ENCODE results near the gene LAPTM4A. TPM values are rescaled to one million over a fixed set of nuclear protein-coding genes. Genes with fewer than 3 reads are reported as not detected.
A peak's percentile ranks its signal among the peaks of the same experiment; 100 is the strongest.

LAPTM4A gene
- total RNA-seq, 3 donors from 2014 or later = 199 to 349 (median 264) TPM

- H3K4me3 ChIP-seq = no peak overlapping the region
- TF ChIP-seq CTCF (IDR thresholded peaks at IDR 0.05) = no peak
- TF ChIP-seq POLR2A (IDR thresholded peaks at IDR 0.05) = no peak
- TF ChIP-seq POLR2AphosphoS5 (IDR thresholded peaks at IDR 0.05) = no peak
- H3K9me3 ChIP-seq = no peaks in the 10 kb centered on the region
- intact Hi-C loops (cut with DNase I; ENCODE audit: low total_unique reads) = no loop called here
- no peaks in the 10 kb centered on the region for H3K36me3 ChIP-seq
- H3K27ac ChIP-seq = no peak overlapping the region
- no peaks in the 10 kb centered on the region for H3K27me3 ChIP-seq
- DNase-seq (ENCODE audit: low spot score in 2 of 2) = no peak
- H3K4me1 ChIP-seq = no peaks in the 10 kb centered on the region
Observed at GRCh38 chr2:20064421-20064820, 13.0 kb upstream of the LAPTM4A start.

- Histone ChIP-seq H3K4me1 (no peaks in the 10 kb centered on the region), H3K27ac (peak overlapping the region; percentile 5 to 83), H3K9me3 (no peaks in the 10 kb centered on the region), H3K27me3 (no peaks in the 10 kb centered on the region), H3K36me3 (no peaks in the 10 kb centered on the region), H3K4me3 (no peak overlapping the region)
- no peak for DNase-seq (ENCODE audit: low spot score in 2 of 2)
- TF ChIP-seq POLR2AphosphoS5 (IDR thresholded peaks at IDR 0.05) = no peak
- no peak for TF ChIP-seq CTCF (IDR thresholded peaks at IDR 0.05)
- TF ChIP-seq POLR2A (IDR thresholded peaks at IDR 0.05) = no peak
- intact Hi-C loops (cut with DNase I; ENCODE audit: low total_unique reads) = no loop called here
Observed at GRCh38 chr2:20062615-20063545, 11.5 kb upstream of the LAPTM4A start.

- DNase-seq (ENCODE audit: low spot score in 2 of 2) = no peak
- H3K4me3 ChIP-seq = no peak overlapping the region
- H3K27ac ChIP-seq = peak overlapping the region; percentile 45 to 71
- intact Hi-C loops (cut with DNase I; ENCODE audit: low total_unique reads) = no loop called here
- H3K36me3 ChIP-seq = no peaks in the 10 kb centered on the region
- H3K27me3 ChIP-seq = no peaks in the 10 kb centered on the region
- TF ChIP-seq POLR2AphosphoS5 (IDR thresholded peaks at IDR 0.05) (no peak), POLR2A (IDR thresholded peaks at IDR 0.05) (no peak)
- H3K9me3 ChIP-seq = no peaks in the 10 kb centered on the region
- no peaks in the 10 kb centered on the region for H3K4me1 ChIP-seq
Observed at GRCh38 chr2:20061940-20062339, 10.5 kb upstream of the LAPTM4A start.

- Histone ChIP-seq H3K36me3 (no peaks in the 10 kb centered on the region), H3K9me3 (no peaks in the 10 kb centered on the region), H3K27me3 (no peaks in the 10 kb centered on the region), H3K27ac (peak overlapping the region; percentile 45 to 71), H3K4me1 (no peaks in the 10 kb centered on the region), H3K4me3 (no peak overlapping the region)
- no peak for DNase-seq (ENCODE audit: low spot score in 2 of 2)
- no peak for TF ChIP-seq CTCF (IDR thresholded peaks at IDR 0.05)
- intact Hi-C loops (cut with DNase I; ENCODE audit: low total_unique reads) = no loop called here
Observed at GRCh38 chr2:20061476-20061875, 10.0 kb upstream of the LAPTM4A start.

- Histone ChIP-seq H3K27ac (no peak overlapping the region), H3K27me3 (no peaks in the 10 kb centered on the region), H3K4me3 (no peak overlapping the region), H3K9me3 (no peaks in the 10 kb centered on the region), H3K4me1 (no peaks in the 10 kb centered on the region), H3K36me3 (no peaks in the 10 kb centered on the region)
- intact Hi-C loops (cut with DNase I; ENCODE audit: low total_unique reads) = no loop called here
- TF ChIP-seq POLR2A (IDR thresholded peaks at IDR 0.05) (no peak), CTCF (IDR thresholded peaks at IDR 0.05) (no peak), POLR2AphosphoS5 (IDR thresholded peaks at IDR 0.05) (no peak)
- DNase-seq (ENCODE audit: low spot score in 2 of 2) = no peak
Observed at GRCh38 chr2:20060106-20060505, 8.7 kb upstream of the LAPTM4A start.

Measured in breast epithelium (tissue), 4 donors.